CD8-positive, alpha-beta memory T cell (primary cell): ENCODE data around the gene OPTN. TPM values are rescaled to one million over a fixed set of nuclear protein-coding genes. Genes with fewer than 3 reads are reported as not detected.
"Not testable (repeated sequence)": the region's sequence is repeated elsewhere in the genome, so short reads cannot be mapped to it uniquely, and the experiment has no call there.

Experiments
- CTCF ChIA-PET: fragments of 350-600 bp; sonication (Branson Sonifier 250); formaldehyde crosslinking; loops from one replicate; lab custom pipeline; 2021; ENCODE audit warnings: antibody characterized with exemption; lab: Charles Lee
- POLR2A ChIA-PET: fragments of 350-600 bp; sonication (Branson Sonifier 250); formaldehyde crosslinking; loops from one replicate; lab custom pipeline; 2021; ENCODE audit warnings: antibody characterized with exemption; lab: Charles Lee
- DNase-seq, 5 donors: peaks; one replicate each; pipeline versions ENCODE4 v3.0.0 to v3.0.0-alpha.2; 2020 to 2022; ENCODE audit warnings: mixed read lengths in 1 of 5
- H3K27ac ChIP-seq: one replicate; pipeline ENCODE4 v1.7.0; 2013; ENCODE audit warnings: low read depth, mild to moderate bottlenecking, low read length, moderate library complexity
- H3K27me3 ChIP-seq: 2 replicates; pipeline ENCODE4 v1.7.0; 2013; ENCODE audit warnings: low read length, mild to moderate bottlenecking; ENCODE audit not compliant: insufficient read depth, poor library complexity, severe bottlenecking
- H3K36me3 ChIP-seq: 2 replicates; pipeline ENCODE4 v1.7.0; 2013; ENCODE audit warnings: mild to moderate bottlenecking, low read length, moderate library complexity; ENCODE audit not compliant: insufficient read depth
- H3K4me1 ChIP-seq: 2 replicates; pipeline ENCODE4 v1.7.0; 2013; ENCODE audit warnings: mild to moderate bottlenecking, low read length, moderate library complexity; ENCODE audit not compliant: insufficient read depth
- H3K4me3 ChIP-seq: 2 replicates; pipeline ENCODE4 v1.7.0; 2013; ENCODE audit warnings: mild to moderate bottlenecking, low read length
- H3K9me3 ChIP-seq: 2 replicates; pipeline ENCODE4 v1.7.0; 2013; ENCODE audit warnings: mild to moderate bottlenecking, low read length
- H3K27ac Mint-ChIP-seq, 8 donors: one replicate each; pipeline ENCODE4 v1.8.0; 2020 to 2021; ENCODE audit warnings: mixed read lengths in 8 of 8, mild to moderate bottlenecking in 6 of 8, inconsistent platforms in 3 of 8, moderate library complexity in 3 of 8
- H3K27me3 Mint-ChIP-seq, 2 donors: one replicate each; pipeline ENCODE4 v1.8.0; 2020 to 2021; ENCODE audit warnings: mixed read lengths in 2 of 2, mild to moderate bottlenecking in 1 of 2, moderate library complexity in 1 of 2
- H3K36me3 Mint-ChIP-seq, 3 donors: one replicate each; pipeline ENCODE4 v1.8.0; 2020 to 2021; ENCODE audit warnings: mixed read lengths in 3 of 3, inconsistent platforms in 1 of 3, mild to moderate bottlenecking in 1 of 3
- H3K4me1 Mint-ChIP-seq, 3 donors: one replicate each; pipeline ENCODE4 v1.8.0; 2020 to 2021; ENCODE audit warnings: mixed read lengths in 3 of 3, inconsistent platforms in 1 of 3, mild to moderate bottlenecking in 1 of 3
- H3K4me3 Mint-ChIP-seq, 7 donors: one replicate each; pipeline ENCODE4 v1.8.0; 2020 to 2021; ENCODE audit warnings: mixed read lengths in 7 of 7, mild to moderate bottlenecking in 6 of 7, moderate library complexity in 4 of 7, inconsistent platforms in 2 of 7
- H3K9me3 Mint-ChIP-seq, 5 donors: one replicate each; pipeline ENCODE4 v1.8.0; 2020 to 2022; ENCODE audit warnings: mixed read lengths in 5 of 5, mild to moderate bottlenecking in 3 of 5, moderate library complexity in 2 of 5, inconsistent platforms in 1 of 5
- polyA plus RNA-seq: library from polyadenylated mRNA; unstranded; fragments of 300-500 nt; fragmentation: Illumina TruSeq; gene quantifications from one replicate; pipeline ENCODE4 v1.2.3, GENCODE V29; 2021
- total RNA-seq, 2 experiments: library from RNA; stranded (reverse); gene quantifications; one replicate each; pipeline ENCODE4 v1.2.3, GENCODE V29; 2021

The OPTN gene
- total RNA-seq (10 to 100 TPM; 53.4 to 55.3 TPM), polyA plus RNA-seq (96.9 TPM)

- H3K4me1 Mint-ChIP-seq = peaks cover 41 to 56% (median 53%) of the 10 kb centered on the region in 3 donors
- H3K9me3 ChIP-seq = no peaks in the 10 kb centered on the region
- H3K27ac ChIP-seq = peak within 1 kb of the TSS; percentile 89
- no peaks in the 10 kb centered on the region for H3K9me3 Mint-ChIP-seq
- H3K4me3 Mint-ChIP-seq = peak within 1 kb of the TSS; percentile 86 to 97 (median 93)
- peaks cover 0 to 30% (median 3%) of the 10 kb centered on the region in 3 donors for H3K36me3 Mint-ChIP-seq
- ChIA-PET CTCF (interaction anchor here (0.9 to 2.4 kb wide), 9 partner anchors 10 to 340 kb away, joined by 3 to 27 read pairs (median 4); partner anchors contain the start of gene MCM10), POLR2A (interaction anchor here (0.5 to 1.4 kb wide), 6 partner anchors 8 to 202 kb away, joined by 3 to 12 read pairs (median 5); partner anchors contain the start of gene PHYH)
- peak; percentile 76 to 84 (median 79) for DNase-seq
- H3K27me3 Mint-ChIP-seq = no peaks in the 10 kb centered on the region
- H3K36me3 ChIP-seq = no peaks in the 10 kb centered on the region
- H3K4me1 ChIP-seq = peaks cover 31% of the 10 kb centered on the region
- H3K27ac Mint-ChIP-seq = peak within 1 kb of the TSS; percentile 92 to 99 (median 97)
- H3K27me3 ChIP-seq = no peaks in the 10 kb centered on the region
- peak within 1 kb of the TSS; percentile 63 for H3K4me3 ChIP-seq
These were observed at the start of gene OPTN for GRCh38 chr10:13099666-13100348. Gene OPTN (plus strand): TSS chr10:13100163. CDS start chr10:13109123, 8,960 bp downstream.

- Mint-ChIP-seq H3K4me1 (no peaks in the 10 kb centered on the region), H3K9me3 (peaks cover 0 to 2% (median 0%) of the 10 kb centered on the region in 5 donors), H3K27ac (no peak overlapping the region), H3K27me3 (peaks cover 9 to 20% of the 10 kb centered on the region in 2 donors), H3K36me3 (no peaks in the 10 kb centered on the region), H3K4me3 (no peak overlapping the region)
- no peak overlapping the region for H3K27ac ChIP-seq
- no peak overlapping the region for H3K4me3 ChIP-seq
- H3K27me3 ChIP-seq = no peaks in the 10 kb centered on the region
- ChIA-PET POLR2A (no interaction called here), CTCF (no interaction called here)
- H3K36me3 ChIP-seq = no peaks in the 10 kb centered on the region
- no peaks in the 10 kb centered on the region for H3K4me1 ChIP-seq
- no peaks in the 10 kb centered on the region for H3K9me3 ChIP-seq
- DNase-seq = no peak
These were observed 48.8 kb upstream of the OPTN start for GRCh38 chr10:13051126-13051694.

GRCh38 chr10:13053208-13053607 lies 46.8 kb upstream of the OPTN start:
- DNase-seq, H3K36me3 Mint-ChIP-seq, H3K9me3 Mint-ChIP-seq, H3K4me1 Mint-ChIP-seq, CTCF ChIA-PET, H3K36me3 ChIP-seq, H3K27ac ChIP-seq, H3K27me3 ChIP-seq, H3K4me1 ChIP-seq, H3K9me3 ChIP-seq, POLR2A ChIA-PET, H3K27ac Mint-ChIP-seq, H3K4me3 Mint-ChIP-seq, H3K4me3 ChIP-seq: not testable (repeated sequence)
- peaks cover 4 to 20% of the 10 kb centered on the region in 2 donors for H3K27me3 Mint-ChIP-seq

GRCh38 chr10:13053794-13054462 lies 46.0 kb upstream of the OPTN start:
- no peaks in the 10 kb centered on the region for H3K36me3 ChIP-seq
- Mint-ChIP-seq H3K4me3 (no peak overlapping the region), H3K4me1 (no peaks in the 10 kb centered on the region), H3K27me3 (peaks cover 4 to 23% of the 10 kb centered on the region in 2 donors), H3K36me3 (no peaks in the 10 kb centered on the region), H3K27ac (no peak overlapping the region), H3K9me3 (peaks cover 0 to 2% (median 0%) of the 10 kb centered on the region in 5 donors)
- H3K27ac ChIP-seq = no peak overlapping the region
- ChIA-PET CTCF (no interaction called here), POLR2A (no interaction called here)
- no peaks in the 10 kb centered on the region for H3K27me3 ChIP-seq
- H3K4me1 ChIP-seq = no peaks in the 10 kb centered on the region
- no peak for DNase-seq
- H3K9me3 ChIP-seq = no peaks in the 10 kb centered on the region
- no peak overlapping the region for H3K4me3 ChIP-seq

DNA sequence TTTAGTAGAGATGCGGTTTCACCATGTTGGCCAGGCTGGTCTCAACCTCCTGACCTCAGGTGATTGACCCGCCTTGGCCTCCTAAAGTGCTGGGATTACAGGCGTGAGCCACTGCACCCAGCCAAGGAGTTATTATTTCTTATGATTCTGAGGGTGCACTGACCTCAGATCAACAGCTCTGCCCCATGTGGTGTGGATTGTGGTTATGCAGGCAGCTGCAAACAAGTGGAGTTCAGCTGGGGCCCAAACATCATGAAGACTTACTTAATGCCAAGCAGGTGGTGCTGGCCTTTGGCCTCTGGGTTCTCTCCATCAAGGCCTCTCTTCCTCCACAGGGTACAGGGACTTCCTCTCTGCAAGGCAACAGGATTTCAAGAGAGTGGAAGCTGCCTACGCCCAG lies 45.1 kb upstream of the OPTN start:
- Histone ChIP-seq H3K27me3 (no peaks in the 10 kb centered on the region), H3K4me1 (no peaks in the 10 kb centered on the region), H3K36me3 (no peaks in the 10 kb centered on the region), H3K9me3 (no peaks in the 10 kb centered on the region), H3K4me3 (no peak overlapping the region), H3K27ac (no peak overlapping the region)
- H3K27ac Mint-ChIP-seq = no peak overlapping the region
- ChIA-PET CTCF (no interaction called here), POLR2A (no interaction called here)
- no peak overlapping the region for H3K4me3 Mint-ChIP-seq
- H3K36me3 Mint-ChIP-seq = no peaks in the 10 kb centered on the region
- peaks cover 0 to 2% (median 0%) of the 10 kb centered on the region in 5 donors for H3K9me3 Mint-ChIP-seq
- peaks cover 4 to 28% of the 10 kb centered on the region in 2 donors for H3K27me3 Mint-ChIP-seq
- no peaks in the 10 kb centered on the region for H3K4me1 Mint-ChIP-seq
- no peak for DNase-seq

DNA sequence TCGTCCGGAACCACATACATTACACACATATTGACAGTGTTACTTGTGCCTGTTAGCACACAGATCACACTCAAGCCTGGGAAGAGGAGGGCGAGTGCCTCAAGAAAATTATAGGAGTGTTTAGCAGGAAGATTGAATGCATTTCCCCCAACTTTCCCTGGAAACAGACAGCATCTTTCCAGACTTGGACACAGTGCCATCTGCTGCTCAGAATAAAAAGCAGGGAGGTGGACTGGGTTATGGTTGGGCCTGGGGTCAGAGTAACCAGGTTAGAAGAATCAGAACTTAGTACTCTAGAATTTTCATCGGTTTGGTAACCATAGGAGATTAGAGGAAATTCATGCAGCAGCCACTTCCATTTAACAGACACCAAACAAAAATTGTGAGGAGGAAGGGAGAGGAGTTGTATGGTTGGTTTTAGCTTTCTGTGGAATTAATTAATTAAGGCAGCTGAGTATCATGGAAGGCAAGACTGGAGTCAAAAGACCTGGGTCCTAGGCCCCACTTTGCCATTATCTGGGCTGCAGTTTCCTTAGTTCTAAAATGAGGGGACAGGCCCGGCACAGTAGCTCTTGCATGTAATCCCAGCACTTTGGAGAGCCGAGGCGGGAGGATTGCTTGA lies 43.4 kb upstream of the OPTN start:
- Mint-ChIP-seq H3K9me3 (peaks cover 0 to under 1% (median 0%) of the 10 kb centered on the region in 5 donors), H3K27ac (no peak overlapping the region), H3K36me3 (no peaks in the 10 kb centered on the region), H3K27me3 (peaks cover 6 to 27% of the 10 kb centered on the region in 2 donors), H3K4me3 (no peak overlapping the region), H3K4me1 (no peaks in the 10 kb centered on the region)
- DNase-seq = no peak
- no peaks in the 10 kb centered on the region for H3K4me1 ChIP-seq
- no peak overlapping the region for H3K27ac ChIP-seq
- POLR2A ChIA-PET = no interaction called here
- H3K4me3 ChIP-seq = no peak overlapping the region
- CTCF ChIA-PET = no interaction called here
- H3K9me3 ChIP-seq = no peaks in the 10 kb centered on the region
- H3K36me3 ChIP-seq = no peaks in the 10 kb centered on the region
- no peaks in the 10 kb centered on the region for H3K27me3 ChIP-seq

GRCh38 chr10:13062803-13063202 lies 37.2 kb upstream of the OPTN start:
- peaks cover 13 to 60% of the 10 kb centered on the region in 2 donors for H3K27me3 Mint-ChIP-seq
- peaks cover 0 to 2% (median 0%) of the 10 kb centered on the region in 5 donors for H3K9me3 Mint-ChIP-seq
- POLR2A ChIA-PET = no interaction called here
- H3K36me3 Mint-ChIP-seq = no peaks in the 10 kb centered on the region
- Histone ChIP-seq H3K27me3 (no peaks in the 10 kb centered on the region), H3K9me3 (no peaks in the 10 kb centered on the region), H3K4me3 (no peak overlapping the region), H3K36me3 (no peaks in the 10 kb centered on the region), H3K4me1 (no peaks in the 10 kb centered on the region), H3K27ac (no peak overlapping the region)
- no peak overlapping the region for H3K27ac Mint-ChIP-seq
- H3K4me3 Mint-ChIP-seq = no peak overlapping the region
- CTCF ChIA-PET = no interaction called here
- DNase-seq = no peak
- H3K4me1 Mint-ChIP-seq = peaks cover 0 to 2% (median 0%) of the 10 kb centered on the region in 3 donors
